Dendritic cell treated with granulocyte-macrophage colony-stimulating factor and Interleukin-4, amounts not matched to agents 40 ng/mL and 50 ng/mL, for 4 days (primary cell): ENCODE data around the gene STARD7.

Experiments
- H3K27ac Mint-ChIP-seq: one replicate; pipeline ENCODE4 v1.8.0; 2022; ENCODE audit warnings: mild to moderate bottlenecking, mixed read lengths
- H3K27me3 Mint-ChIP-seq: one replicate; pipeline ENCODE4 v1.8.0; 2022; ENCODE audit warnings: mild to moderate bottlenecking, mixed read lengths
- H3K36me3 Mint-ChIP-seq: one replicate; pipeline ENCODE4 v1.8.0; 2022; ENCODE audit warnings: low read depth, mixed read lengths
- H3K4me1 Mint-ChIP-seq: one replicate; pipeline ENCODE4 v1.8.0; 2022; ENCODE audit warnings: low read depth, mixed read lengths
- H3K4me3 Mint-ChIP-seq: one replicate; pipeline ENCODE4 v1.8.0; 2022; ENCODE audit warnings: mild to moderate bottlenecking, moderate library complexity, mixed read lengths
- H3K9me3 Mint-ChIP-seq: one replicate; pipeline ENCODE4 v1.8.0; 2022; ENCODE audit warnings: mixed read lengths
- intact Hi-C: fragments of 100-400 bp; cut with micrococcal nuclease; formaldehyde crosslinking; loops from one replicate; pipeline ENCODE4 v1.15.0; 2022

STARD7 gene

DNA sequence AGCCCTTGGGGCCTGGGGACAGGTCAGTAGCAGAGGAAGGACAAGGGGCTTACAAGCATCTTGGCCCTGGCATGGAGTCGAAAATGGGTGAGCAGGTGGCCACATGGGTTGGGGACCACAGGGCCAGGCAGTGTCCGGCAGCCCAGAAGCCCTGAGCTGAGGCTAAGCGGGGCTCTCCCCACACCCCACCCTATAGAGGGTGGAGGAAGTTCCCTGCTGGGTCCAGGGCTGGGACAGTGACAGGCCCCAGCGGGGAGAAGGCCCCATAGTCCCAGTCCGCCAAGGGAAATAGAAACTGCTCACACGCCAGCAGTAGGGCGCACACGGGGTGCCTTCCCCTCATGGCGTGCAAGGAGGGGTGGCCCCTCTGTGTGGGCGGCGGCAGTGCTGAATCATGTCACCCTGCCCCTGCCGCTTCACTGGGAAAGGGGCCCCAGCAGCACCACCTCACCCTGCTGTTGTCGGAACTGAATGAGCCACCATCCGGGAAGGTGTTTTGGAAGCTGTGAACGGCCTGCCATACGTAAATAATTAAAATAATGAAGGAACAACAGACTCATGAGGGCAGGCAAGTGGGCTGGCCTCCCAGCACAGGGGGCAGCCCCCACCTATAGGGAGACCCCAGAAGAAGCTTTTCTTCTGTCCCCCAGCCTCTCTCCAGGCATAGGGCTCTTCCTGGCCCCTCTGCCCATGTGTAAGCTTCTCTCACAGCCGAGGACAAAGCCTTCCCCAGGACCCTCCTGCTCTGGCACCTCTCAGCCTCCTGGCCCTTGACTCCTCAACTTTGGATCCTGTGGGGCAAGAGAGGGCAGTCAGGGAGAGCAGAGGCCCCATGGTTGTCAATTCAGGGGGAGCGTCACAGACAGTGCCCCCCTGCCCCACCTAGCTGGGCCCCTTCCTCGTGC lies 50.7 kb downstream of the STARD7 start:
- H3K4me3 Mint-ChIP-seq, result peak overlapping the region; percentile 50
- peaks cover 13% of the 10 kb centered on the region for H3K27me3 Mint-ChIP-seq
- intact Hi-C loops, result no loop called here
- peaks cover 60% of the 10 kb centered on the region for H3K4me1 Mint-ChIP-seq
- H3K9me3 Mint-ChIP-seq, result no peaks in the 10 kb centered on the region
- peak overlapping the region; percentile 75 for H3K27ac Mint-ChIP-seq
- no peaks in the 10 kb centered on the region for H3K36me3 Mint-ChIP-seq

DNA sequence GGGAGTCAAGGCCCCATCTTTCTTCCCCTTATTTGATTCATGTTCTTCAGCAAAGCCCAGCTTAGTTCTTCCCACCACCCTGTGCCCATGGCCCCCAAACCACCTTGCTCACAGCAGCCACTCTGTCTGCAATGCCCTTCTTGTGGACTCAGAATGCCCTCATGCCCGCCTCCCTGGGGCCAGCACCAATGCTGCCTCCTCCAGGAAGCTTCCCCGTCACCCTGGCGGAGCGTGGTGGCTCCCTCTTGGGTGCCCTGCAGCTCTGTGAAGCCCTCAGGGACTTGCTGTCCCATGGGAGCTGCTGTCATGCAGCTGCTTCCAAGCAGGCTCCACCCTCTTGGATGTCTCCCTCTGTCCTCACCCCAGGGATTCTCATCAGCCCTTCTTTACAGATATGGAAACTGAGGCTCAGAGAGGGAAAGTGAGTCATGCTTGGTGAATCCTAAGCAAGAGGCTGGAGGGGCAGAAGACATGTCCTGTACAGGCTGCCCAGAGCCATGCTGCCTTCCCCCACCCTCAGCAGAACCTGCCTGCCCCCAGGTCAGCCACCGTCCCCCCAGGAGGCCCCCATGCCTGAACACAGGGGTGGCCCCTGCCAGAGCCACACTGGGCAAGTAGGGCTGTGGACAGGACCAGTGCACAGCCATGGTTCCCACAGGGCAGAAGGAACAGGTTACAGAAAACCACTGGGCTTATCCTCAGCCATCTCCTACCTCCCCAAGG lies 51.5 kb downstream of the STARD7 start:
- intact Hi-C loops, result no loop called here
- Mint-ChIP-seq H3K9me3 (no peaks in the 10 kb centered on the region), H3K27ac (peak overlapping the region; percentile 75), H3K4me1 (peaks cover 68% of the 10 kb centered on the region), H3K27me3 (peaks cover 16% of the 10 kb centered on the region), H3K36me3 (no peaks in the 10 kb centered on the region), H3K4me3 (peak overlapping the region; percentile 50)

DNA sequence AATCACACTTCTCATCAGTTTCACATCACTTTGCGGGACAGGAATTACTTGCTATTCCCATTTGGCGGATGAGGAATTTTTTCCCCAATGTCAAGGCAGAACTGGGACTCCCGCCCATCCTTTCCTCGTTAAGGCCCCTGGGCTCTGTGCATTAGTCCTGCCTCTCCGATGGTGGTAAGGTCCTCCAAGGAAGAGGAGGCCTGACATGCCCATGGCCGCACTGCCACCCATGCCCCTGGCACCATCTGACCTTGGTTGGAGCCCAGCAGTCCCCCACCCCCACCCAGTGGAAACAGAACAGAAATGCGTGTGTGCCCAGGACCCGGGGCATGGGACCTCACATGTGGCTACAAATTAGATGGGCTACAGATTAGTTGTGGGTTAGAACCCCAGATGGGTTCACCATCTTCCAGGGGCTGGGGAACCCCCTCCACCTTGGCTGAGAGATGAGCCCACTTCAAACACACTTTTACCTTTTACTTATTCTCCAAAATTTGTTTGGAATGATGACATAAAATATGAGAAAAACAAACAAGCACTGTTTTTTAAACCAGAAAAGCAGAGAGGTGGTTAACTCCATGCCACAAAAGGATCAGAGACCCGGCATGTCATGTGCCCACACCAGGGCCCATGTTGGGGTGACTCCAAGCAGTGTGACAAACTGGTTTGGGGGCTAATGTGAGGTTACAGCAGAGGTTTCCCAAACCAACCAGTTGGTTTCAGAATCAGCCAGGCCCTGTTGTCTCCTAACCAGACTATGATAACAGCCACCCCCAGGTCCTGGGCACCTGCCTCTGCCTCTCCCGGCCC lies 52.4 kb downstream of the STARD7 start:
- intact Hi-C loops, result no loop called here
- H3K27ac Mint-ChIP-seq, result peak overlapping the region; percentile 75
- H3K4me3 Mint-ChIP-seq, result no peak overlapping the region
- peaks cover 17% of the 10 kb centered on the region for H3K27me3 Mint-ChIP-seq
- peaks cover 75% of the 10 kb centered on the region for H3K4me1 Mint-ChIP-seq
- no peaks in the 10 kb centered on the region for H3K36me3 Mint-ChIP-seq
- no peaks in the 10 kb centered on the region for H3K9me3 Mint-ChIP-seq

DNA sequence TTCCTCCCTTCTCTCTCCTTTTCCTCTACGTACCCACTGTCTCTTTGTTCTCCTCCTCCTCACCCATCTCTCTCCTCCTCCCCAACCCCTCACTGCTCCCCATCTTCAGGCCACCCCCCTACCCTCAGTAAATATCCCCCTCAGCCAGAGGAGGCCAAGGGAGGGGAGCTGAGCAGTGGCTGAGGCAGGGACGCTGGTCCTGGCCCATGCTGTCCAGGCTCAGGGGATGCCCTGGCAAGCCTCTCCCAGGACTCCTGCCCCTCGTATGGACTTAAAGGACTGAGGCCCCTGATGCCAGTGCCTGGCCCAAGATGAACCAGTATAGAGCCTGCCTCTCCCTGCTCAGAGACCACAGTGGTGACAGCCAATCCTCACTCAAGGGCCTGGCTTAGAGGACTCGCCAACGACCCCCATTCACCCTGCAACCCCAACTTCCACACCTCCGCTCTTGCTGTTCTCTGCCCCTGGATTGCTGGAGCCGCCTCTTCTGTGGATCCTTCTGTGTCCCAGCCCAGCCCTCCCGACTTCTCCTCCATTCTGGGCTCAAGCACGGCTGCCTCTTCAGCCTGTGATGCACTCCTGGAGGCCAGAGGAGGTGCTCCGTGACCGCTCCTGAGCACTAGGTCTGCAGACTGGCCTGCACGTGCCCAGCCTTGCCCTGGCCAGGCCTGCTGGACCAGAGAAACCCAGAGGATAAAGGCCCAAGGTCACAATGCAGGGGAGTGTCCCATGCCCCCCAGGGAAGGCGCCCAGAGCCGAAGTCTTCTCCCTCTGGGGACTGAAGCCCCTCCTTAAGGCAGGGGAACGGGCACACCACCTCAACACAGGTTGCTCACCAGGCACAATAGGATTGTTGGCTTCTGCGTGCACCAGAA lies 53.9 kb downstream of the STARD7 start:
- intact Hi-C loops, result no loop called here

GRCh38 chr2:96153991-96154431 lies 54.6 kb downstream of the STARD7 start:
- Mint-ChIP-seq H3K9me3 (no peaks in the 10 kb centered on the region), H3K4me1 (peaks cover 79% of the 10 kb centered on the region), H3K36me3 (no peaks in the 10 kb centered on the region), H3K27ac (peak overlapping the region; percentile 27), H3K4me3 (no peak overlapping the region), H3K27me3 (peaks cover 11% of the 10 kb centered on the region)
- intact Hi-C loops, result no loop called here

More for the DNA sequence above, 53.9 kb downstream of the STARD7 start:
- no peak overlapping the region for H3K4me3 Mint-ChIP-seq
- H3K9me3 Mint-ChIP-seq, result no peaks in the 10 kb centered on the region
- peaks cover 84% of the 10 kb centered on the region for H3K4me1 Mint-ChIP-seq
- peaks cover 17% of the 10 kb centered on the region for H3K27me3 Mint-ChIP-seq
- H3K27ac Mint-ChIP-seq, result peak overlapping the region; percentile 27
- no peaks in the 10 kb centered on the region for H3K36me3 Mint-ChIP-seq

DNA sequence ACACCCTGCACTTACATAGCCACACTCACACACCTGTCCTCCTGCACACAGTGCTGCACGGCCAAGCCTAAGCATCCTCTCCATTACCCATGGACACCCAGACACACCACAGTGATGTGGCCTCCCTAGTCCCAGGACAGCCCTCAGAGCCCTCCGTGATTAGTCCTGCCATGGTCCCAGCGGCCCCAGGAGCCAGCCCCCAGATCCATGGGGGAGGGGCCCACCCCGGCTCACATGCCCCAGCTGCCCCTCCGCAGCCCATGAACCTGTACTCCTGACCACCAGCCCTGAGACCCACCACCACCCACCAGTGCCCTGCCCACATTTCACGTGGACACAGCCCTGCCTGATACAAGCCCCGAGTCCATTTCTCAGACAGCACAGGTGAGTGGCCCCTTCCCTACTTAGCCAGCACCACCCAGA lies 55.3 kb downstream of the STARD7 start:
- Mint-ChIP-seq H3K9me3 (no peaks in the 10 kb centered on the region), H3K27ac (peak overlapping the region; percentile 33)

GRCh38 chr2:96152304-96153161 lies 56.1 kb downstream of the STARD7 start:
- peaks cover 10% of the 10 kb centered on the region for H3K27me3 Mint-ChIP-seq
- H3K9me3 Mint-ChIP-seq, result no peaks in the 10 kb centered on the region
- intact Hi-C loops, result no loop called here
- H3K36me3 Mint-ChIP-seq, result no peaks in the 10 kb centered on the region
- H3K4me1 Mint-ChIP-seq, result peaks cover 79% of the 10 kb centered on the region
- no peak overlapping the region for H3K4me3 Mint-ChIP-seq
- peak overlapping the region; percentile 50 for H3K27ac Mint-ChIP-seq

More for the DNA sequence above, 55.3 kb downstream of the STARD7 start:
- H3K4me1 Mint-ChIP-seq, result peaks cover 79% of the 10 kb centered on the region
- H3K36me3 Mint-ChIP-seq, result no peaks in the 10 kb centered on the region
- intact Hi-C loops, result no loop called here
- H3K4me3 Mint-ChIP-seq, result no peak overlapping the region
- H3K27me3 Mint-ChIP-seq, result peaks cover 10% of the 10 kb centered on the region

- Mint-ChIP-seq H3K36me3 (no peaks in the 10 kb centered on the region), H3K27me3 (peaks cover 10% of the 10 kb centered on the region), H3K4me3 (no peak overlapping the region), H3K27ac (peak overlapping the region; percentile 50), H3K4me1 (peaks cover 79% of the 10 kb centered on the region), H3K9me3 (no peaks in the 10 kb centered on the region)
- intact Hi-C loops, result no loop called here
Observed at GRCh38 chr2:96151595-96152303, 56.9 kb downstream of the STARD7 start.

- H3K4me3 Mint-ChIP-seq, result no peak overlapping the region
- H3K4me1 Mint-ChIP-seq, result peaks cover 82% of the 10 kb centered on the region
- H3K27me3 Mint-ChIP-seq, result peaks cover 10% of the 10 kb centered on the region
Observed at GRCh38 chr2:96150791-96151594, 57.6 kb downstream of the STARD7 start.

DNA sequence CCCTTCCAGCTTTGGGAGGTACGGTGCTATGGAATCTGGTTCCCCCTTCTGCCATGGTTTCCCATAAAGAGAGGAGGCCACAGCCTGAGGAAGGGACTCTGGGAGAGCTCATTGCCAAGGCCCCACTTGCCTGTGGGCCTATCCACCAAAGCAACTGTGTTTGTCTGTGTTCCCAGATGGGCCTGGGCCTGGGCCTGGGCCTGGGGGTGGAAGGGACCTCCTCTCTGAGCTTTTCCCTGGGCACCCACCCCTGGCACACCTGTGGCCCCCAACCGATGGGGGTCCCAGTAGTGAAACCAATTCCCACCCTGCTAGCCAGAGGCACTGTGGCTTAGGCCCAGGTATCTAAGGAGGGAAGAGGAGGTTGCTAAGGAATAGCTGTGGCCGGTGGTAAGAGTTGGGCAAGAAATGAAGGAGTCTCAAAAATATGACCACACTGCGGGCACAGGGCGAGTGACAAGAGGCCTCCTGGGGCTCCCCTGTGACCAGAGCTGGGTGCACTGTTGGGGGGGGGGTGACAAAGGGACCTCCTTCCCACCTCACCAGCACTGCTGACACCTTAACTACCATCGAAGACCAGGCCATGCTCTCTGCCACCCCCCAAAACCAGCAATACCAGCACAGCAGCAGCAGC lies 58.5 kb downstream of the STARD7 start:
- H3K27ac Mint-ChIP-seq, result peak overlapping the region; percentile 33
- no peaks in the 10 kb centered on the region for H3K36me3 Mint-ChIP-seq
- H3K4me3 Mint-ChIP-seq, result no peak overlapping the region
- H3K27me3 Mint-ChIP-seq, result peaks cover 10% of the 10 kb centered on the region
- H3K4me1 Mint-ChIP-seq, result peaks cover 83% of the 10 kb centered on the region
- no peaks in the 10 kb centered on the region for H3K9me3 Mint-ChIP-seq
- intact Hi-C loops, result no loop called here

More at GRCh38 chr2:96150791-96151594, 57.6 kb downstream of the STARD7 start:
- peak overlapping the region; percentile 33 for H3K27ac Mint-ChIP-seq
- H3K36me3 Mint-ChIP-seq, result no peaks in the 10 kb centered on the region
- intact Hi-C loops, result no loop called here
- no peaks in the 10 kb centered on the region for H3K9me3 Mint-ChIP-seq
